Central memory CD8-positive, alpha-beta T cell (primary cell): ENCODE measurements around the gene DOCK8.
"Not testable (repeated sequence)": the region's sequence is repeated elsewhere in the genome, so short reads cannot be mapped to it uniquely, and the experiment has no call there.

Experiments
- ATAC-seq: fragments of 150-1000 bp; cut with Tn5 transposase; replicated peaks from 2 replicates; pipeline ENCODE4 v1.10.0; 2022; ENCODE audit warnings: mild to moderate bottlenecking, moderate FRiP score, moderate number of reproducible peaks; ENCODE audit not compliant: poor library complexity, severe bottlenecking; ENCODE audit errors: extremely low read depth
- DNase-seq, 2 donors: peaks; one replicate each; pipeline ENCODE4 v3.0.0; 2021; ENCODE audit warnings: low spot score in 2 of 2
- H3K27ac Mint-ChIP-seq: one replicate; pipeline ENCODE4 v1.8.0; 2022; ENCODE audit warnings: low read depth, mild to moderate bottlenecking, moderate library complexity, mixed read lengths
- H3K27me3 Mint-ChIP-seq: one replicate; pipeline ENCODE4 v1.8.0; 2022; ENCODE audit warnings: mixed read lengths
- H3K36me3 Mint-ChIP-seq: one replicate; pipeline ENCODE4 v1.8.0; 2022; ENCODE audit warnings: mild to moderate bottlenecking, moderate library complexity, mixed read lengths; ENCODE audit not compliant: insufficient read depth
- H3K4me1 Mint-ChIP-seq: one replicate; pipeline ENCODE4 v1.8.0; 2022; ENCODE audit warnings: mixed read lengths
- H3K4me3 Mint-ChIP-seq: one replicate; pipeline ENCODE4 v1.8.0; 2022; ENCODE audit warnings: mild to moderate bottlenecking, moderate library complexity, mixed read lengths
- H3K9me3 Mint-ChIP-seq: one replicate; pipeline ENCODE4 v1.8.0; 2022; ENCODE audit warnings: mixed read lengths

Gene DOCK8

DNA sequence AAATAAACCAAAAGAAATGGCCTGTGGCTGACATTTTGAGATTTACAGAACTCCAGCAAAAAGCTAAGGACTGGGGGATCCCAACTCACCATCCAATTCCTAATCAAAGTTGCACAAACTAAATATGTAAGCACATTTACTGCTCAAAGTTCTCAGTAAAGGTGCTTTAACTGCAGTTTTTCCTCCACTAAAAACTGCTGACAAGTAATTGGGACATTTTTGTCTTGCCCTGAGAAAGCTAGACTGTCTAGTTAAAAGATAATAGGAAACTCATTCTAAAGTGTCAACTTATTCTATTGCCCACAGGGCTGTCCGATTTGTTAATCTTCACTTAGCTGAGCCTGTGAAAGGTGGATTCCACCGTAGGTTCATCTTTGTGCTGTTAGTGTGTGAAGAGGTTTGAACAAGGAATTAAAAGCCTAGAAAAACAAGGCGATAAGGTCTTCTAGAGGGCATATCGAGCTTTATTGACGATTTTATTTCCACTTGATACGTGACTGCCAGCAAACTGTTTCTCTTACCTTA lies 1.0 kb downstream of the DOCK8 start:
- ATAC-seq, result no peak
- no peaks in the 10 kb centered on the region for H3K9me3 Mint-ChIP-seq
- DNase-seq, result no peak
- H3K27me3 Mint-ChIP-seq, result peaks cover 16% of the 10 kb centered on the region
- no peak overlapping the region for H3K27ac Mint-ChIP-seq
- peaks cover 2% of the 10 kb centered on the region for H3K36me3 Mint-ChIP-seq
- no peaks in the 10 kb centered on the region for H3K4me1 Mint-ChIP-seq
- H3K4me3 Mint-ChIP-seq, result peak overlapping the region; percentile 73

DNA sequence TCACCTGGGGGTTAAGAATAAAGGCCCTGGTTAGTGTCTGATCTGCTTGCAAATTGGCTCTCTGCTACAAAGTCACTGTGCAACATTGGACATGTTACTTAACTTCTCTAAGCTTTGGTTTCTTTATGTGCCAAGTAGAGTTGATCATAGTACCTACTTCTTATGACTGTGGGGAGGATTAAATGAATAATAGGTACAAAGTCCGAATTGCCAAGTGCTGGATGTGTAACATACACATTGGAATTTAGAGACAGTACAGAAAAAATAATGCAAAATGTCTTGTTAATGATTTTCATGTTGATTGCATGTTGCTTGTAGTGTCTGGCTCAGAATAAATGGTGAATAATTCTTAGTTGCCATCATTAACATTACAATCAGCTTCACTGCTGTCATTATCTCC lies 2.2 kb downstream of the DOCK8 start:
- H3K36me3 Mint-ChIP-seq, result peaks cover 2% of the 10 kb centered on the region
- ATAC-seq (no peak), DNase-seq (no peak)
- H3K9me3 Mint-ChIP-seq, result no peaks in the 10 kb centered on the region
- peaks cover 16% of the 10 kb centered on the region for H3K27me3 Mint-ChIP-seq
- H3K4me3 Mint-ChIP-seq, result peak overlapping the region; percentile 25
- no peaks in the 10 kb centered on the region for H3K4me1 Mint-ChIP-seq
- no peak overlapping the region for H3K27ac Mint-ChIP-seq

DNA sequence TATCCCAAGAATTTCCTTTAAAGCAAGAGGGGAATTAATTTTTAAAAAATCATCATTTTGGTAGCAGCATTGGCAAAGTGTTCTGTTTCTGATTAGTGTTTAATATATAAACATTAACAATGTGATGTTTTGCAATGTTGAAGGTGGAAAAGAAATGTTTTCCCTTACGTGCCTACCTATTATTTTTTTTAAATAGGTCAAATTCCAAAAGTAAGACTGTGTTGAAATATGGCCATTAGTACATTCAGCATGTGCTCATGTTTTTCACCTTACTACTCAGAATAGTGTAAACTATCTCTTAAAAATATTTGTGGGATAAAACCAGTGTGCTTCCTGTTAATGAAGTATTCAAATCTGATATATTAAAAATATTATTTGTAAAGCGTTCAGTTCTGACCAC lies 3.3 kb downstream of the DOCK8 start:
- no peaks in the 10 kb centered on the region for H3K9me3 Mint-ChIP-seq
- ATAC-seq (no peak), DNase-seq (no peak)
- H3K27me3 Mint-ChIP-seq, result peaks cover 16% of the 10 kb centered on the region
- peaks cover 10% of the 10 kb centered on the region for H3K4me1 Mint-ChIP-seq
- peaks cover 2% of the 10 kb centered on the region for H3K36me3 Mint-ChIP-seq
- no peak overlapping the region for H3K4me3 Mint-ChIP-seq
- H3K27ac Mint-ChIP-seq, result no peak overlapping the region

DNA sequence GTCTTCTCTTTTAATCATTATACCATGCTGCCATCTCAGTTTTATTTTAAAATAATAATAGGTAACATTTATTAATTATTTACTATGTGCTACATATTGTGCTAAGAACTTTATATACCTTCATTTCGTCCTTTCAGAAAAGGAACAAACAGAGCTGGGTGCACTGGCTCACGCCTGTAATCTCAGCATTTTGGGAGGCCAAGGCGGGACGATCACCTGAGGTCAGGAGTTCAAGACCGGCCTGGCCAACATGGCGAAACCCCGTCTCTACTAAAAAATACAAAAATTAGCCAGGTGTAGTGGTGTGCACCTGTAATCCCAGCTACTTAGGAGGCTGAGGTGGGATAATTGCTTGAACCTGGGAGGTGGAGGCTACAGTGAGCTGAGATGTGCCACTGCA lies 4.4 kb downstream of the DOCK8 start:
- H3K27me3 Mint-ChIP-seq, result peaks cover 16% of the 10 kb centered on the region
- H3K4me3 Mint-ChIP-seq, ATAC-seq, H3K9me3 Mint-ChIP-seq, DNase-seq, H3K36me3 Mint-ChIP-seq, H3K27ac Mint-ChIP-seq: not testable (repeated sequence)
- H3K4me1 Mint-ChIP-seq, result peaks cover 10% of the 10 kb centered on the region

DNA sequence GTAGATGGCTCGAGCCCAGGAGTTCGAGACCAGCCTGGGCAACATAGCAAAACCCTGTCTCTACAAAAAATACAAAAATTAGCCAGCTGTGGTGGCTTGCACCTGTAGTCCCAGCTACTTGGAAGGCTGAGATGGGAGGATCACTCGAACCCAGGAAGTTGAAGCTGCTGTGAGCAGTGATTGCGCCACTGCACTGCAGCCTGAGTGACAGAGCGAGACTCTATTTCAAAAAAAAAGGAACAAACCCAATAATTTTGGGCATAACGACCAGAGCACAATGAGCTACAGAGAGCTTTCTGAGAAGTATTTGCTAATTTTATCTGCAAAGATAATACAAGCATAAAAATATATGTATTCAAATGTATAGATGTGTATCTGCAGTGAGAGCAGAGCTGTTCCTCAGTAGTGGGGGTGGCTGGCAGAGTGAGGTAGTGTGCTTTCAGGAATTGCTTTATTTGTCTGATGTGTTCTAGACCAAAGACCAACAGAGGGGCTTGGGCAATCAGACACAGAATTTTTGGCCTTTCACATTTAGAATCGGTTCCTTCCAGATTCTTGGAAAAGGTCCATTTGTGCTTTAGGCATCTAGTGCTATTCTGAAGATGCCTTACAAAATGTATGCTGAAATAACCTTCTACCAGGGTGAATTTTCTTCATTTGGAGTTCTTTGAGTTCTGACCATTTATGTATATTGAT lies 5.2 kb downstream of the DOCK8 start:
- peaks cover 16% of the 10 kb centered on the region for H3K27me3 Mint-ChIP-seq
- peaks cover 10% of the 10 kb centered on the region for H3K4me1 Mint-ChIP-seq
- no peak overlapping the region for H3K4me3 Mint-ChIP-seq
- H3K9me3 Mint-ChIP-seq, result no peaks in the 10 kb centered on the region
- peaks cover 2% of the 10 kb centered on the region for H3K36me3 Mint-ChIP-seq
- ATAC-seq, result no peak
- no peak overlapping the region for H3K27ac Mint-ChIP-seq
- no peak for DNase-seq

DNA sequence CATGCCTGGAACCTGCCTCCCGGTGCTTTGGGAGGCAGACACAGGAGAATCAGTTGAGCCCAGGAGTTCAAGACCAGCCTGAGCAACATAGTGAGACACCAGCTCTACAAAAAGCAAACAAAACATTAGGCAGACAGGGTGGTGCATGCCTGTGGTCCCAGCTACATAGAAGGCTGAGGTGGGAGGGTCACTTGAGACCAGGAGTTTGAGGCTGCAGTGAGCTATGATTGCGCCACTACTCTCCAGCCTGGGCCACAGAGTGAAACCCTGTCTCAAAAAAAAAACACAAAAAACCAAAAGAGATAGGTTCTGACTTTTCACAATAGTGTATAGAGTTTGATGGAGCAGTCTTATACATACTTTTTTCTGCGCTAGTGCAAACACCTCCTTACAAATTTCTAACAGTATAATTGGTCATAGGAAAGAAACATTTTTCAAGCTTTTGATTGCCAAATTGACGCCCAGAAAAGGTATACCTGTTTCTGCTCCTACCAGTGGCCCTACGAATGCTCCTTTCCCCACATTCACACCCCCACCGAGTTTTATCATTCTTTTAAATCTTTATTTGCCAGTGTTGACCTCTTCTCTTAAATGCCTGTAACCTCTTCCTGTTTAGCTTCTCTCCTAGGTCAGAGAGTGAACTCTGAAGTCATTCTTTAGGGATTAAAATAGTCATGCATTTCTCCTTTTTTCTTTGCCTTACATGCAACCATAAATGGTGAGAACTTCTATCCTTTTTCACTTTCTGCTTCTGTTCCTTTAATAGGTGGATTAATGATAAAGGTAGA lies 7.5 kb downstream of the DOCK8 start:
- H3K27me3 Mint-ChIP-seq, result peaks cover 5% of the 10 kb centered on the region
- no peaks in the 10 kb centered on the region for H3K36me3 Mint-ChIP-seq
- no peak overlapping the region for H3K27ac Mint-ChIP-seq
- ATAC-seq, result no peak
- peaks cover 10% of the 10 kb centered on the region for H3K4me1 Mint-ChIP-seq
- H3K9me3 Mint-ChIP-seq, result no peaks in the 10 kb centered on the region
- no peak overlapping the region for H3K4me3 Mint-ChIP-seq
- DNase-seq, result no peak

DNA sequence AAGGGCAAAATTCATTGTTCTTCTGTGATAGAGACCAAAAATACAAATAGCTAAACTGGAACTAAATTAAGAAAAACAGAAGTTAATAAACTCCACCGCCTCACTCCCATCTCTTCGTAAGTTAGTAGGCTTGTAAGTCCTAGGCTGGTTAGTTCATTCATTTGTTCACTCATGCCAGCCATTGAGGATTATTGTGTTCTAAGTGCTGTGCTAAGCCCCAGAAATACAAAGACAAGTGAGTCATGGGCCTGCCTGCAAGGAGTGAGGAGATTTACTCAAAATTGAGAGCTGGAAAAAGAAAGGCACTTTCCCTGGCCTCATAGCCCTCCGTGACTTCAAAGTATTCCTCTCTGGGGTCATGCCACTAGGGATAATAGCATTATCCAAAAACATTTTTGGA lies 8.5 kb downstream of the DOCK8 start:
- ATAC-seq (no peak), DNase-seq (no peak)
- Mint-ChIP-seq H3K4me1 (peaks cover 10% of the 10 kb centered on the region), H3K27ac (no peak overlapping the region), H3K27me3 (no peaks in the 10 kb centered on the region), H3K4me3 (no peak overlapping the region), H3K9me3 (no peaks in the 10 kb centered on the region), H3K36me3 (no peaks in the 10 kb centered on the region)

DNA sequence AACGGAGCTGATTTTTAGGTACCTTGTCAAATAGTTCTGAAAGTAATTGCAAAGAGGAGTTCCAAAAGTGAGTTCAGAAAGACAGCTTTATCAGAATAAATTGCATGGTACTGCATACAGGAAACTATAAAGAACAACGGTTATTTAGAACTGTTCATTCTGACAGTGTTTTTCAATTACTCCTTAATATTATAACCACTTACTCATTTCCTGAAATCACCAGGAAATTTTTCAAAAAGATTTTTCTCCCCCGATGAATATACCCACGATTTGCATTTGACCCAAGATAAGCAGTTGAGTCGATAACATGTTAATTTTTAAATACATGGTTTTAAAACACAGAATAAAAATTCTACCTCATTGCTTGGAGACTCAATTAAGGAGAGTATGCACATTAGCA lies 9.4 kb downstream of the DOCK8 start:
- Mint-ChIP-seq H3K4me3 (no peak overlapping the region), H3K27me3 (no peaks in the 10 kb centered on the region), H3K4me1 (peaks cover 10% of the 10 kb centered on the region), H3K27ac (no peak overlapping the region), H3K9me3 (no peaks in the 10 kb centered on the region), H3K36me3 (no peaks in the 10 kb centered on the region)
- DNase-seq, result no peak
- ATAC-seq, result no peak

DNA sequence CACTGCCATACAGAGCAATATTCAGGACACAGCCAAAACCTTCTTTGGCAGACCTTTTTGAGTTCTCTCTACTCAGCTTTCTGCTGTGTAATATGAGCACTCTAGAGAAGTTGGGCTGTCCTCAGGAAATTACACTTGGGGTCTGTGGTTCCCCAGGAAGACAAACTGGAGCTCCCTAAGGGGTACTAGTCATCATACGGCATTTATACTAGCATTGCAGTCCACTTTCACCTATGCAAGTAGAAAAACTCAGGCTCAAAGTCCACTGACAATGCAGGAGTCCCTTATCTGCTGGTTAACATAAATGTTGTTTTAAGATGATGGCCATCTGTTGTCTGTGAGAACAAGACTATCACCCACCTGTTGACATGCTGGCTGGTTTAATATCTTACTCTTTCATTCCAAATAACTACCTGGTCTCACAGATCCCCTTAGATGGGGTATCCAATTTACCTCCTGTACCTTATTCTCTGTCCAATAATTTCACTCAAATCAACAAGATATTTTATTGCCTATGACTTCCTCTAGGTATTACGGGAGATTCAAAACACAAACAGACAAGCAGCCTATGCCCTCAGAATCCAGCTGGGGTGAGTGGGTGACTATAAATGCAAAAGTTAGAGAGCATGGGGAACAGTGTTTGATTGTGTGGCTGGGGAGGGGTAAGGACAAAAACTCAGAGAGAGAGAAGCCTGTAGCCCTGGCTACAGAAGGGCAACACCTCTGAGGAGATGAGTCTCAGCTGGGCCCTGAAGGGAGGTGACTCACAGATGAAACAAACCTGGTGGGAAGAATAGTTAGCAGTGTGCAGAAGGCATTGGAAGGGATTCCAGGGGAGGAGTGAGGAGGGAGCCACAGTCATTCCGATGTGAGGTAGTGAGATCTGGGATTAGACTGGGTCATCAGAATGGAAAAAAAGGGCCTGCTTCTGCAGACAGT lies 10.2 kb downstream of the DOCK8 start:
- no peaks in the 10 kb centered on the region for H3K36me3 Mint-ChIP-seq
- DNase-seq (no peak), ATAC-seq (no peak)
- H3K4me1 Mint-ChIP-seq, result peaks cover 10% of the 10 kb centered on the region
- H3K27ac Mint-ChIP-seq, result no peak overlapping the region
- no peaks in the 10 kb centered on the region for H3K27me3 Mint-ChIP-seq
- H3K4me3 Mint-ChIP-seq, result no peak overlapping the region
- no peaks in the 10 kb centered on the region for H3K9me3 Mint-ChIP-seq

DNA sequence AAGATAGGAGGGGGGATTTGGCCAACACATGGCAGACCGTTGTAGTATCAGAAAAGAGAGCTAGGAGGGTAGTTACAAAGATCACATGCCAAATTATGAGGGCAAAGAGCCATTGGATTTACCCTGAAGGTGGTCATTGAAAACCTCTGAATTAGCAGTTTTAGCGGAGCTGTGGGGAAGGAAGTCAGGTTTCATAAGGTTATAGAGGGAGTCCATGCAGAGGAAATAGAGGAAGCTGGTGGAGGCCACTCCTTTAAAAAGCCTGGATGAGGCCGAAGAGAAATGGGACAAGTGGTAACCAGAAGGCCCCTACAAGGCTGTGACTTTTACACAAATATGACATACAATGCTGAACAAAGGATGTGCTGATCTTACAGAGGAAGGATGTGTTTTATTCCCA lies 13.2 kb downstream of the DOCK8 start:
- Mint-ChIP-seq H3K9me3 (no peaks in the 10 kb centered on the region), H3K36me3 (no peaks in the 10 kb centered on the region), H3K4me1 (peaks cover 2% of the 10 kb centered on the region), H3K27ac (no peak overlapping the region), H3K4me3 (no peak overlapping the region), H3K27me3 (no peaks in the 10 kb centered on the region)
- no peak for DNase-seq
- no peak for ATAC-seq

DNA sequence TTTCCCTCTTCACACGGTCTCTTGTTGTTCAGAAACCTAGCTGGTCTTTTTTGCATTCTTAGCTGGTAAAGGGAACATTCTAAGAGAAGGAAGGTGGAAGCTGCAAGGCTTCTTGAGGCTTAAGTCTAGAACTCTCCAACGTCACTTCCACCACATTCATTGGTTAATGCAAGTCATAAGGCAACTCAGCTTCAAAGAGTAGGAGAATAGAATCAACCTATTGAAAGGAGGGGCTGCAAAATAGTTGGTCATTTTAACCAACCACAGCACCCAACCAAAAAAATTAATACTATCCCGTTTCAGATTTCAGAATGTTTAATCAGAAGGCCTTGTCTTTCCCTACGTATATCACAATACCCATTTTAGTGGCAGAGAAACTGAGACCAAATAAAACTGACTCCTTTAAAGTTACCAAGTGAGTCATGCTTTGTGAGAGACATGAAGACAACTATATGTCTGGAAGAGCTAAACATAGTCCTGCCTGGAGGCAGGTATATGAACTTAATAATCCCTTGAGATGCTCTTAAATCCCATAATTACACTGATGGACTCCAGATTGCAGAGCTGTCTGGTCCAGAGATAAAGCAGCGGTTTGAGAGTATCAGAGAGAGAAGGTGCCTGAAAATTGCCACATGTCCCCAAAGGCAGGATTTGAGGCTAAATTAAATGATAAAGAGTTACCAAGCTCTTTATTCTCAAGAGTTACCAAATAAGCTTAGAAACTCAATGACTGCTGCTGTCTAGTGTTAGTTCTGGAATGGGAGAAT lies 14.4 kb downstream of the DOCK8 start:
- Mint-ChIP-seq H3K9me3 (no peaks in the 10 kb centered on the region), H3K36me3 (no peaks in the 10 kb centered on the region), H3K4me1 (no peaks in the 10 kb centered on the region), H3K4me3 (no peak overlapping the region), H3K27ac (no peak overlapping the region), H3K27me3 (no peaks in the 10 kb centered on the region)
- DNase-seq (no peak), ATAC-seq (no peak)

DNA sequence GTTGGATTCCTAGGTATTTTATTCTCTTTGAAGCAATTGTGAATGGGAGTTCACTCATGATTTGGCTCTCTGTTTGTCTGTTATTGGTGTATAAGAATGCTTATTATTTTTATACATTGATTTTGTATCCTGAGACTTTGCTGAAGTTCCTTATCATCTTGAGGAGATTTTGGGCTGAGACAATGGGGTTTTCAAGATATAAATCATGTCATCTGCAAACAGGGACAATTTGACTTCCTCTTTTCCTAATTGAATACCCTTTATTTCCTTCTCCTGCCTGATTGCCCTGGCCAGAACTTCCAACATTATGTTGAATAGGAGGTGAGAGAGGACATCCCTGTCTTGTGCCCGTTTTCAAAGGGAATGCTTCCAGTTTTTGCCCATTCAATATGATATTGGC lies 17.0 kb downstream of the DOCK8 start:
- not testable (repeated sequence) for H3K4me3 Mint-ChIP-seq, H3K27ac Mint-ChIP-seq, ATAC-seq, H3K4me1 Mint-ChIP-seq, H3K36me3 Mint-ChIP-seq, H3K27me3 Mint-ChIP-seq, DNase-seq, H3K9me3 Mint-ChIP-seq
